Erythroblast (primary cell): ENCODE results near the gene NXPE2.

ENCODE experiments used
- GATA1 ChIP-seq: IDR thresholded peaks from 2 replicates; pipeline ENCODE4 v1.6.1; 2011; ENCODE audit warnings: low read depth, mild to moderate bottlenecking, control low read depth, low read length, moderate library complexity
- POLR2A ChIP-seq: IDR thresholded peaks from 2 replicates; pipeline ENCODE4 v1.6.1; 2011; ENCODE audit warnings: mild to moderate bottlenecking, low read length

GRCh38 chr11:114651145-114651718, 27.1 kb upstream of the NXPE2 start:
- no peak for TF ChIP-seq POLR2A
- TF ChIP-seq GATA1 = no peak
